NT2/D1 (cell line): ENCODE data around the gene CD55.

Source experiments
- SUZ12 ChIP-seq: IDR thresholded peaks from 2 replicates; pipeline ENCODE4 v1.6.1; 2011; ENCODE audit not compliant: insufficient read length, insufficient read depth; ENCODE audit errors: extremely low read depth
- YY1 ChIP-seq: IDR thresholded peaks from 2 replicates; pipeline ENCODE4 v1.6.1; 2011; ENCODE audit not compliant: insufficient read length, insufficient read depth
- ZNF274 ChIP-seq: IDR thresholded peaks from 2 replicates; pipeline ENCODE4 v1.6.1; 2011; ENCODE audit warnings: mild to moderate bottlenecking, low read depth, low read length

DNA sequence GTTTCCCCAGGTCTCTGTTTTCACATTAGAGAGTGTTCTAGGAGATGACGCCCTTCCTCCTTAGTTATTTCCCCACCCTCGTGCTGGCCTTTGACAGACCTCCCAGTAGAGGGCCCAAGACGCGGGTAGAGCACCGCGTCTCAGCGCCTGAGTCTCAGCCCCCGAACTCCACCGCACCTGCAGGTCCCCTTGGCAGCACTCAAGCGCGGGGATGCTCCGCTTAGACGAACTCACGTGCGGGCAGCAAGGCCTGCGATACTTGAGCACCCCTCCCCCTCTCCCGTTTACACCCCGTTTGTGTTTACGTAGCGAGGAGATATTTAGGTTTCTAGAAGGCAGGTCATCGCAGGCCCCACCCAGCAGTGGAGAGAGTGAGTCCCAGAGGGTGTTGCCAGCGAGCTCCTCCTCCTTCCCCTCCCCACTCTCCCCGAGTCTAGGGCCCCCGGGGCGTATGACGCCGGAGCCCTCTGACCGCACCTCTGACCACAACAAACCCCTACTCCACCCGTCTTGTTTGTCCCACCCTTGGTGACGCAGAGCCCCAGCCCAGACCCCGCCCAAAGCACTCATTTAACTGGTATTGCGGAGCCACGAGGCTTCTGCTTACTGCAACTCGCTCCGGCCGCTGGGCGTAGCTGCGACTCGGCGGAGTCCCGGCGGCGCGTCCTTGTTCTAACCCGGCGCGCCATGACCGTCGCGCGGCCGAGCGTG, at the start of gene CD55:
- no peak for TF ChIP-seq ZNF274
- no peak for TF ChIP-seq YY1
- TF ChIP-seq SUZ12, result no peak
